CD14-positive monocyte (primary cell): ENCODE data around the gene BHLHE23. TPM values are rescaled to one million over a fixed set of nuclear protein-coding genes. Genes with fewer than 3 reads are reported as not detected.

Source experiments
- DNase-seq, 3 donors: peaks; one replicate each; pipeline ENCODE4 v3.0.0-alpha.2; 2011 to 2022
- H2AFZ ChIP-seq: 2 replicates; pipeline ENCODE4 v1.6.0; 2012; ENCODE audit warnings: mild to moderate bottlenecking, low read depth, low read length, inconsistent platforms; ENCODE audit not compliant: insufficient read depth, poor library complexity, severe bottlenecking
- H3K27ac ChIP-seq, 2 donors: 1 replicate in 1 of 2; 2 replicates in 1 of 2; pipeline ENCODE4 v1.5.1; 2012 to 2013; ENCODE audit warnings: low read length in 2 of 2, control low read depth in 1 of 2, inconsistent platforms in 1 of 2, low read depth in 1 of 2, mild to moderate bottlenecking in 1 of 2
- H3K27me3 ChIP-seq, 2 donors: one replicate each; pipeline versions ENCODE4 v1.6.0 to v1.6.1; 2011 to 2013; ENCODE audit warnings: low read length in 2 of 2; ENCODE audit not compliant: control insufficient read depth in 2 of 2, insufficient read depth in 2 of 2
- H3K36me3 ChIP-seq, 2 donors: replicated peaks in 1 of 2; 1 replicate in 1 of 2; 2 replicates in 1 of 2; pipeline versions ENCODE4 v1.5.1 to v1.6.1; 2012 to 2013; ENCODE audit warnings: low read length in 2 of 2, control low read depth in 1 of 2, inconsistent platforms in 1 of 2, mild to moderate bottlenecking in 1 of 2; ENCODE audit not compliant: insufficient read depth in 2 of 2, control insufficient read depth in 1 of 2
- H3K4me1 ChIP-seq, 2 donors: 1 replicate in 1 of 2; 2 replicates in 1 of 2; pipeline versions ENCODE4 v1.5.1 to v1.6.1; 2012 to 2013; ENCODE audit warnings: low read length in 2 of 2, control low read depth in 1 of 2, inconsistent platforms in 1 of 2, mild to moderate bottlenecking in 1 of 2, moderate library complexity in 1 of 2; ENCODE audit not compliant: insufficient read depth in 2 of 2, control insufficient read depth in 1 of 2
- H3K4me2 ChIP-seq: replicated peaks from 2 replicates; pipeline ENCODE3; 2012; ENCODE audit warnings: low read length, moderate library complexity, mild to moderate bottlenecking; ENCODE audit not compliant: poor library complexity, severe bottlenecking; ENCODE audit errors: extremely low read depth
- H3K4me3 ChIP-seq, 3 experiments: fragments of 200-600 bp in 1 of 3; sonication (generic) in 1 of 3; replicated peaks in 1 of 3; 1 replicate in 2 of 3; 2 replicates in 1 of 3; pipeline ENCODE4 v1.5.1; 2011 to 2013; ENCODE audit warnings: low read length in 3 of 3, mild to moderate bottlenecking in 3 of 3, control low read depth in 2 of 3, low read depth in 2 of 3, inconsistent platforms in 1 of 3, moderate library complexity in 1 of 3
- H3K79me2 ChIP-seq: 2 replicates; pipeline ENCODE4 v1.6.0; 2012; ENCODE audit warnings: mild to moderate bottlenecking, control low read depth, inconsistent platforms, low read length, moderate library complexity; ENCODE audit not compliant: insufficient read depth
- H3K9ac ChIP-seq: 2 replicates; pipeline ENCODE4 v1.6.0; 2017; ENCODE audit warnings: low read length, mild to moderate bottlenecking; ENCODE audit not compliant: insufficient read depth, poor library complexity, severe bottlenecking
- H3K9me3 ChIP-seq, 2 donors: replicated peaks in 1 of 2; 1 replicate in 1 of 2; 2 replicates in 1 of 2; pipeline versions ENCODE4 v1.5.1 to v1.6.1; 2012 to 2013; ENCODE audit warnings: low read length in 2 of 2, control low read depth in 1 of 2; ENCODE audit not compliant: control insufficient read depth in 1 of 2, insufficient read depth in 1 of 2
- H4K20me1 ChIP-seq: 2 replicates; pipeline ENCODE4 v1.6.0; 2012; ENCODE audit warnings: mild to moderate bottlenecking, low read length, control low read depth, moderate library complexity; ENCODE audit not compliant: insufficient read depth
- H3K27ac Mint-ChIP-seq, 7 donors: one replicate each; pipeline ENCODE4 v1.8.0; 2020; ENCODE audit warnings: mild to moderate bottlenecking in 7 of 7, mixed read lengths in 7 of 7, moderate library complexity in 6 of 7, inconsistent platforms in 2 of 7
- H3K27me3 Mint-ChIP-seq, 3 donors: one replicate each; pipeline ENCODE4 v1.8.0; 2021 to 2022; ENCODE audit warnings: low read depth in 3 of 3, mild to moderate bottlenecking in 3 of 3, mixed read lengths in 3 of 3, moderate library complexity in 3 of 3, inconsistent platforms in 1 of 3
- H3K36me3 Mint-ChIP-seq, 2 donors: one replicate each; pipeline ENCODE4 v1.8.0; 2020; ENCODE audit warnings: mixed read lengths in 2 of 2, inconsistent platforms in 1 of 2, mild to moderate bottlenecking in 1 of 2
- H3K4me1 Mint-ChIP-seq: one replicate; pipeline ENCODE4 v1.8.0; 2020; ENCODE audit warnings: mild to moderate bottlenecking, mixed read lengths
- H3K4me3 Mint-ChIP-seq, 2 donors: one replicate each; pipeline ENCODE4 v1.8.0; 2020; ENCODE audit warnings: mild to moderate bottlenecking in 2 of 2, mixed read lengths in 2 of 2, moderate library complexity in 1 of 2
- H3K9me3 Mint-ChIP-seq, 7 donors: one replicate each; pipeline ENCODE4 v1.8.0; 2020 to 2022; ENCODE audit warnings: mixed read lengths in 7 of 7, mild to moderate bottlenecking in 6 of 7, moderate library complexity in 6 of 7, inconsistent platforms in 2 of 7
- CTCF ChIP-seq: fragments of 200-600 bp; IDR thresholded peaks from one replicate; pipeline ENCODE4 v1.8.0; 2022; ENCODE audit warnings: antibody characterized with exemption, mild to moderate bottlenecking
- WGBS: methylation state at CpG from one replicate; pipeline ENCODE4 v1.1.5; 2013; ENCODE audit warnings: missing lambda C conversion rate; ENCODE audit not compliant: insufficient coverage; 5-methylcytosine and 5-hydroxymethylcytosine counted together
- intact Hi-C, 2 donors: fragments of 100-400 bp; cut with micrococcal nuclease; formaldehyde crosslinking; loops; one replicate each; pipeline versions ENCODE4 v1.15.0 to v1.15.1; 2023
- polyA plus RNA-seq, 3 donors: library from polyadenylated mRNA; depleted of rRNA in 1 of 3; unstranded in 2 of 3; stranded (reverse) in 1 of 3; fragments of 300-500 nt in 2 of 3; fragments of >200 nt in 1 of 3; fragmentation: Illumina TruSeq in 2 of 3; gene quantifications; 1 replicate in 2 of 3; 2 replicates in 1 of 3; pipeline ENCODE4 v1.2.3, GENCODE V29; 2012 to 2021

The BHLHE23 gene
- polyA plus RNA-seq, 3 donors: not detected

DNA sequence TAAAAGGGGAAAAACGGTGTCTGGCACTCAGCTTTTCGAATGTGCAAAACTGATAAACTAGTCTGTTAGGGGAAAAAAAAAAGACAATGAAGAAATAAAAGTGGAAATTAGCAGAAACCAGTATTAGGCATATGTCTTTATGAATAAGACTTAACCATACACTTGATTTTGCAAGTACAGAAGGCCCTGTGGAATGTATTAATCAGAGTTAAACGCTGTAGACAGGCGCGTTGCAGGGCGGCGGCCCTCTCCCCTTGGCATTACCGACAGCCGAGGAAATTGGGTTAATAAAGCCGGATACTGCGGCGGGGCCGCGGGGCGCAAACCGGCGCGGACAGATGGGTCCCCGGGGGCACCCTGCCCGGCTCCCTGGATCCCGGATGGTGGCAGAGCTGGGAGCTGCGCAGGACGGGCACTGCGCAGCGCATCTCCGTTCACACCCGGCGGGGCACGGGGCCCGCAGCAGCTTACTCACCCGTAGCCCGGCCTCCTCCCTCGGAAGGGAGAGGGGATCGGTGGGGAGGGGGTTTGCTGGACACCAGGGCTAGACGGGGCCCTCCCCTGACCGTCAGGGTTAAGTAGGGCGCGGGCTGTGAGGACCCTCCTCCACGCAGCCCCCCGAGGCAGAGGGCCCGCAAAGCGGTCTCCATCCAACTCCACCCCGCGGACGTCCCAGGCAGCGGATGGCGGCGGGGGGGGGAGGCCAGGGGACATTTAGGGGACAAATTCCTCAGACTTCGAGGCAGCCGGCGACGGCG lies 2.0 kb downstream of the BHLHE23 start:
- peaks cover 78 to 95% (median 86%) of the 10 kb centered on the region in 3 donors for H3K27me3 Mint-ChIP-seq
- no peak for TF ChIP-seq CTCF
- intact Hi-C loops: no loop called here

GRCh38 chr20:63003546-63003945 lies 3.2 kb downstream of the BHLHE23 start:
- Histone ChIP-seq H3K4me2 (no peak overlapping the region), H2AFZ (no peak overlapping the region), H3K36me3 (no peaks in the 10 kb centered on the region), H3K27me3 (peaks cover 34 to 87% of the 10 kb centered on the region in 2 donors), H4K20me1 (no peaks in the 10 kb centered on the region), H3K9ac (no peak overlapping the region), H3K27ac (no peak overlapping the region), H3K9me3 (peaks cover 4 to 17% of the 10 kb centered on the region in 2 donors), H3K4me1 (no peaks in the 10 kb centered on the region), H3K79me2 (no peaks in the 10 kb centered on the region), H3K4me3 (no peak overlapping the region)
- H3K27me3 Mint-ChIP-seq: peaks cover 76 to 95% (median 79%) of the 10 kb centered on the region in 3 donors
- DNase-seq: no peak
- no peak overlapping the region for H3K27ac Mint-ChIP-seq
- H3K36me3 Mint-ChIP-seq: no peaks in the 10 kb centered on the region
- H3K4me1 Mint-ChIP-seq: no peaks in the 10 kb centered on the region
- 41% methylated on average over 6 of the region's 13 CpGs for WGBS
- peaks cover 0 to 22% (median 3%) of the 10 kb centered on the region in 7 donors for H3K9me3 Mint-ChIP-seq
- no peak for TF ChIP-seq CTCF
- peak overlapping the region in 1 of 2 donors; percentile 79 for H3K4me3 Mint-ChIP-seq
- intact Hi-C loops: no loop called here

More for the DNA sequence above, 2.0 kb downstream of the BHLHE23 start:
- Histone ChIP-seq H3K27ac (no peak overlapping the region), H3K4me1 (peaks cover 5 to 7% of the 10 kb centered on the region in 2 donors), H3K79me2 (no peaks in the 10 kb centered on the region), H3K27me3 (peaks cover 43 to 88% of the 10 kb centered on the region in 2 donors), H4K20me1 (no peaks in the 10 kb centered on the region), H3K9me3 (peaks cover 0 to 22% of the 10 kb centered on the region in 2 donors), H3K9ac (no peak overlapping the region), H3K4me2 (no peak overlapping the region), H2AFZ (no peak overlapping the region), H3K4me3 (no peak overlapping the region), H3K36me3 (no peaks in the 10 kb centered on the region)
- Mint-ChIP-seq H3K9me3 (peaks cover 0 to 21% (median 3%) of the 10 kb centered on the region in 7 donors), H3K27ac (no peak overlapping the region), H3K4me1 (no peaks in the 10 kb centered on the region), H3K4me3 (peak overlapping the region in 1 of 2 donors; percentile 39), H3K36me3 (no peaks in the 10 kb centered on the region)
- no peak for DNase-seq
- 1% methylated on average over 29 of the region's 53 CpGs for WGBS
